Neural progenitor cell (in vitro differentiated cells): Measurements from ENCODE around the gene REXO5. TPM values are rescaled to one million over a fixed set of nuclear protein-coding genes. Genes with fewer than 3 reads are reported as not detected.

Experiments used
- DNase-seq: peaks from one replicate; pipeline ENCODE4 v3.0.0-alpha.2; 2016; ENCODE audit warnings: low spot score
- H2AFZ ChIP-seq: fragments of 200-600 bp; sonication (generic); replicated peaks from 2 replicates; pipeline ENCODE4 v1.6.1; 2016; ENCODE audit warnings: antibody characterized with exemption
- H3F3A ChIP-seq: fragments of 200-600 bp; sonication (generic); 2 replicates; pipeline ENCODE4 v1.6.1; 2016; ENCODE audit warnings: antibody characterized with exemption, low read depth
- H3K27ac ChIP-seq: fragments of 200-600 bp; sonication (generic); 2 replicates; pipeline ENCODE4 v1.5.1; 2016; ENCODE audit warnings: mild to moderate bottlenecking
- H3K27me3 ChIP-seq: fragments of 200-600 bp; sonication (generic); 2 replicates; pipeline ENCODE4 v1.6.1; 2016; ENCODE audit warnings: mild to moderate bottlenecking, moderate library complexity
- H3K36me3 ChIP-seq: fragments of 200-600 bp; sonication (generic); 2 replicates; pipeline ENCODE4 v1.5.1; 2016
- H3K4me1 ChIP-seq: fragments of 200-600 bp; sonication (generic); 2 replicates; pipeline ENCODE4 v1.6.1; 2016; ENCODE audit warnings: mixed run types
- H3K4me2 ChIP-seq: fragments of 200-600 bp; sonication (generic); 2 replicates; pipeline ENCODE4 v1.6.1; 2016
- H3K4me3 ChIP-seq: fragments of 200-600 bp; sonication (generic); 2 replicates; pipeline ENCODE4 v1.5.1; 2016
- H3K79me2 ChIP-seq: fragments of 200-600 bp; sonication (generic); 2 replicates; pipeline ENCODE4 v1.6.1; 2016; ENCODE audit warnings: low read depth
- H3K9ac ChIP-seq: fragments of 200-600 bp; sonication (generic); 2 replicates; pipeline ENCODE4 v1.6.1; 2016
- H3K9me3 ChIP-seq: fragments of 200-600 bp; sonication (generic); 2 replicates; pipeline ENCODE4 v1.5.1; 2016; ENCODE audit warnings: low read depth
- H4K20me1 ChIP-seq: fragments of 200-600 bp; sonication (generic); 2 replicates; pipeline ENCODE4 v1.6.1; 2016; ENCODE audit warnings: low read depth
- H3K27ac Mint-ChIP-seq: 3 replicates; pipeline ENCODE4 v1.8.0; 2021; ENCODE audit warnings: mixed read lengths
- H3K27me3 Mint-ChIP-seq: 2 replicates; pipeline ENCODE4 v1.8.0; 2022; ENCODE audit warnings: low read depth, mild to moderate bottlenecking, inconsistent platforms, moderate library complexity, mixed read lengths; ENCODE audit not compliant: insufficient read depth
- H3K36me3 Mint-ChIP-seq: 3 replicates; pipeline ENCODE4 v1.8.0; 2021; ENCODE audit warnings: mixed read lengths
- H3K4me1 Mint-ChIP-seq: 3 replicates; pipeline ENCODE4 v1.8.0; 2021; ENCODE audit warnings: mixed read lengths
- H3K4me3 Mint-ChIP-seq: 3 replicates; pipeline ENCODE4 v1.8.0; 2021; ENCODE audit warnings: mild to moderate bottlenecking, moderate library complexity, mixed read lengths
- H3K9me3 Mint-ChIP-seq: 3 replicates; pipeline ENCODE4 v1.8.0; 2020; ENCODE audit warnings: mixed read lengths
- EZH2 ChIP-seq: fragments of 200-600 bp; sonication (generic); IDR thresholded peaks from 2 replicates; pipeline ENCODE4 v1.6.1; 2017; ENCODE audit warnings: antibody characterized with exemption, mild to moderate bottlenecking, moderate library complexity
- EZH2phosphoT487 ChIP-seq: fragments of 200-600 bp; sonication (generic); IDR thresholded peaks from 2 replicates; pipeline ENCODE4 v1.6.1; 2017; ENCODE audit warnings: antibody characterized with exemption
- total RNA-seq: library from RNA; depleted of rRNA; stranded (reverse); fragments of >200 nt; gene quantifications from 2 replicates; pipeline ENCODE4 v1.2.3, GENCODE V29; 2015; ENCODE audit warnings: low replicate concordance
- TF ChIP-seq, protein P1 (sequence below): fragments of 200-600 bp; sonication (generic); IDR thresholded peaks from 2 replicates; pipeline ENCODE4 v1.5.1; 2017; ENCODE audit warnings: antibody characterized with exemption, mild to moderate bottlenecking

Gene REXO5
- total RNA-seq, 1 donor from 2014 or later = 13.1 TPM

DNA sequence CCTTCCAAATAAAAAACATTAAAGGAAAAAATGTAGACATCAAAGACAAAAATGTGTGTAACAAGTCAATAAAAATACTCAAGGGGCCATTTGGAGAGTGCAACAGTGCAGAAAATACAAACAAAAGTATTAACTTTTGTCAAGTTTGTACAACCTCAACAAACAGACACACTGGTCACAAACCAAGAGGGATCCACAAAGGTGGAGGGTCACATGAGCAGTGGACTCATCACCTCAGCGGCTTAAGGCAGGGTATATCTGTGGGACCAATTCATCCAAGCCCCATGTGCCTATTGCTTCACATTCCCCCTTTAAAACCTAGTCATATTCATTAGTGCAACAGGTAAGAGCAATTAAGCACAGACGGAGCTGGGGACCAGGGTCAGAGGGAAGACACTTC, 48.6 kb downstream of the REXO5 start:
- Histone ChIP-seq H4K20me1 (no peaks in the 10 kb centered on the region), H3K9me3 (no peaks in the 10 kb centered on the region), H3K9ac (no peak overlapping the region), H3F3A (no peaks in the 10 kb centered on the region), H3K36me3 (no peaks in the 10 kb centered on the region), H2AFZ (no peak overlapping the region), H3K4me3 (no peak overlapping the region), H3K4me1 (no peaks in the 10 kb centered on the region), H3K27ac (no peak overlapping the region), H3K4me2 (no peak overlapping the region), H3K79me2 (no peaks in the 10 kb centered on the region), H3K27me3 (no peaks in the 10 kb centered on the region)
- TF ChIP-seq, protein P1, sequence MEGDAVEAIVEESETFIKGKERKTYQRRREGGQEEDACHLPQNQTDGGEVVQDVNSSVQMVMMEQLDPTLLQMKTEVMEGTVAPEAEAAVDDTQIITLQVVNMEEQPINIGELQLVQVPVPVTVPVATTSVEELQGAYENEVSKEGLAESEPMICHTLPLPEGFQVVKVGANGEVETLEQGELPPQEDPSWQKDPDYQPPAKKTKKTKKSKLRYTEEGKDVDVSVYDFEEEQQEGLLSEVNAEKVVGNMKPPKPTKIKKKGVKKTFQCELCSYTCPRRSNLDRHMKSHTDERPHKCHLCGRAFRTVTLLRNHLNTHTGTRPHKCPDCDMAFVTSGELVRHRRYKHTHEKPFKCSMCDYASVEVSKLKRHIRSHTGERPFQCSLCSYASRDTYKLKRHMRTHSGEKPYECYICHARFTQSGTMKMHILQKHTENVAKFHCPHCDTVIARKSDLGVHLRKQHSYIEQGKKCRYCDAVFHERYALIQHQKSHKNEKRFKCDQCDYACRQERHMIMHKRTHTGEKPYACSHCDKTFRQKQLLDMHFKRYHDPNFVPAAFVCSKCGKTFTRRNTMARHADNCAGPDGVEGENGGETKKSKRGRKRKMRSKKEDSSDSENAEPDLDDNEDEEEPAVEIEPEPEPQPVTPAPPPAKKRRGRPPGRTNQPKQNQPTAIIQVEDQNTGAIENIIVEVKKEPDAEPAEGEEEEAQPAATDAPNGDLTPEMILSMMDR = no peak
- no peak for TF ChIP-seq EZH2phosphoT487
- TF ChIP-seq EZH2 = no peak
- no peak for DNase-seq
- H3K27ac Mint-ChIP-seq = no peak overlapping the region
- no peak overlapping the region for H3K4me3 Mint-ChIP-seq
- peaks cover 2% of the 10 kb centered on the region for H3K27me3 Mint-ChIP-seq
- no peaks in the 10 kb centered on the region for H3K9me3 Mint-ChIP-seq
- H3K36me3 Mint-ChIP-seq = peaks cover 16% of the 10 kb centered on the region
- peaks cover 2% of the 10 kb centered on the region for H3K4me1 Mint-ChIP-seq

DNA sequence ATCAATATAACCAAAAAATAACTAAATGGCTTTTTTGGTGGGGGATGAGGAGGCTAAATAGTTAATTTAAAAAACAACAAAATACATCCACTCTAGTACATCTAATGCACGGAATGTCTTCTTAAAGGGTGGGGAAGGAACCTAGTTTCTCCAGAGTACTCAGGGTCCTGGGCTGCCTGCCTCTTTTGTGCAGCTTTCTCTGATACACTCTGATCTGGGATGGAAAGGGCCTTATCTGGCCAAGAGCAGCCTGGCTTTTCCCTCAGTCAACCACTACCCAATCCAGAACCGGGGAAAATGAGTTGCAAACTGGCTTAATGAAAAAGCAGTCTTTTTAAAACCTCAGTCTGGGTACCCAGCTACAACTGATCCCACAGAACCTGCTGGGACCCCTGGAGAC, 51.0 kb downstream of the REXO5 start:
- H3K9me3 ChIP-seq = no peaks in the 10 kb centered on the region
- no peaks in the 10 kb centered on the region for H3K79me2 ChIP-seq
- H3K9ac ChIP-seq = no peak overlapping the region
- H3K27me3 Mint-ChIP-seq = peaks cover 6% of the 10 kb centered on the region
- no peaks in the 10 kb centered on the region for H3F3A ChIP-seq
- no peak overlapping the region for H3K27ac Mint-ChIP-seq
- peaks cover 25% of the 10 kb centered on the region for H3K36me3 Mint-ChIP-seq
- H3K4me3 ChIP-seq = no peak overlapping the region
- DNase-seq = no peak
- no peaks in the 10 kb centered on the region for H3K27me3 ChIP-seq
- H3K36me3 ChIP-seq = no peaks in the 10 kb centered on the region
- no peaks in the 10 kb centered on the region for H3K4me1 Mint-ChIP-seq
- H2AFZ ChIP-seq = no peak overlapping the region
- H3K4me3 Mint-ChIP-seq = no peak overlapping the region
- H3K27ac ChIP-seq = no peak overlapping the region
- no peaks in the 10 kb centered on the region for H4K20me1 ChIP-seq
- no peaks in the 10 kb centered on the region for H3K9me3 Mint-ChIP-seq
- no peak overlapping the region for H3K4me2 ChIP-seq
- TF ChIP-seq, protein P1 = no peak
- TF ChIP-seq EZH2 (no peak), EZH2phosphoT487 (no peak)
- no peaks in the 10 kb centered on the region for H3K4me1 ChIP-seq

GRCh38 chr16:20859229-20859628, 52.9 kb downstream of the REXO5 start:
- Mint-ChIP-seq H3K27ac (no peak overlapping the region), H3K36me3 (peaks cover 23% of the 10 kb centered on the region), H3K27me3 (peaks cover 6% of the 10 kb centered on the region), H3K4me3 (no peak overlapping the region), H3K9me3 (no peaks in the 10 kb centered on the region), H3K4me1 (no peaks in the 10 kb centered on the region)
- Histone ChIP-seq H4K20me1 (no peaks in the 10 kb centered on the region), H3K4me1 (no peaks in the 10 kb centered on the region), H3K4me3 (no peak overlapping the region), H3K36me3 (no peaks in the 10 kb centered on the region), H3K27me3 (no peaks in the 10 kb centered on the region), H3K9me3 (no peaks in the 10 kb centered on the region), H3K27ac (no peak overlapping the region), H3K4me2 (no peak overlapping the region), H3K79me2 (peaks cover 18% of the 10 kb centered on the region), H3F3A (no peaks in the 10 kb centered on the region), H3K9ac (no peak overlapping the region), H2AFZ (no peak overlapping the region)
- TF ChIP-seq EZH2 = no peak
- TF ChIP-seq, protein P1 = no peak
- TF ChIP-seq EZH2phosphoT487 = no peak
- DNase-seq = no peak
